ENCODE results near the gene FOXP1. TPM values are rescaled to one million over a fixed set of nuclear protein-coding genes. Genes with fewer than 3 reads are reported as not detected.
A peak's percentile ranks its signal among the peaks of the same experiment; 100 is the strongest.

Gene FOXP1
- total and polyA plus RNA-seq, 2 of the 13 experiments (the other 11 are each of a cell fraction or from before 2014, with no cell fraction given), result 40.4 to 59.0 TPM

DNA sequence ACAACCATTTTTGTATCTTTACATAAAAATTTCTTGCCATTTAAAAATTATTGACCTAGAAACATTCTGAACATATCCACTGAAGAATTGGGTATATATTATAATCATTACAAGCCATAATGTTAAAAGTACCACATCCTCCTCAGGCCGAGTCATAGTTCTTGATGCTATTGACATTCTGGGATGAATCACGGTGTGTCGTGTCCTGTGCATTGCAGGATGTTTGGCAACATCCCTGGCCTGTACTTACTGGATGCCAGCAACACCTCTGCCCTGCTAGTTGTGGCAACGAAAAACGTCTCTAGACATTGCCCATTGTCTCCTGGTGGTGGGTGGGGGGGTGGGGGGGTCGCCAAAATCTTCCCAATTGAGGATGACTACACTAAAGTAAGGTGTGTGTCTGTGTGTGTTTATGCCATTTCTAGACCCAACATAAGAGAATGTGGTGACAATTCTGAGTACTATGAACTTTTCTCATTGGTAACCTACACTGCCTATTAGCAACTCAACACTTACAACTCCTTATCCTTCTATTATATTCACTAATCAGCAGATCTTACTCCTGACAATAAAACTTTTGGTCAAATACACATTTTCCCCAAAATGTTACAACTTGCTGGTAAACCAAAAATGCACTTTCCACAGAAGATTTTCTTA lies 471.6 kb downstream of the FOXP1 start (continued):
- TF ChIP-seq RFX1 (IDR thresholded peaks at IDR 0.05) (no peak), FOXP1 (IDR thresholded peaks at IDR 0.05) (no peak), FOXP1 (CRISPR knock-in tag; IDR thresholded peaks at IDR 0.05) (0 out of 2 replicates have a peak, but pooled peaks have one; percentile 12), ZNF354B (CRISPR knock-in tag; IDR thresholded peaks at IDR 0.05) (no peak), SOX13 (IDR thresholded peaks at IDR 0.05) (no peak), SOX13 (CRISPR knock-in tag; conservative IDR thresholded peaks at IDR 0.05 in 1 of 2, IDR thresholded peaks at IDR 0.05 in 1 of 2) (no peak), SIN3A (IDR thresholded peaks at IDR 0.05; ENCODE audit: borderline replicate concordance, low read depth, low read length) (no peak), NFRKB (IDR thresholded peaks at IDR 0.05) (no peak), PITX1 (CRISPR knock-in tag; IDR thresholded peaks at IDR 0.05) (no peak), ZNF724P (CRISPR knock-in tag; IDR thresholded peaks at IDR 0.05; ENCODE audit: borderline replicate concordance) (no peak), AGO1 (IDR thresholded peaks at IDR 0.05; ENCODE audit: low read depth, low read length, poor library complexity, severe bottlenecking) (no peak), CEBPB (IDR thresholded peaks at IDR 0.05; ENCODE audit: borderline replicate concordance, low read depth, low read length) (peak; percentile 64; the same call in 1 of the 2 replicates), FOSL2 (CRISPR knock-in tag; IDR thresholded peaks at IDR 0.05) (peak; percentile 89), XRCC5 (optimal IDR thresholded peaks at IDR 0.05; ENCODE audit: low read length) (no peak), ARNTL (CRISPR knock-in tag; IDR thresholded peaks at IDR 0.05) (no peak), FOXA1 (IDR thresholded peaks at IDR 0.05) (no peak), FOXA1 (CRISPR knock-in tag; IDR thresholded peaks at IDR 0.05) (peak; percentile 69; the same call in 1 of the 2 replicates), TSC22D2 (CRISPR knock-in tag; IDR thresholded peaks at IDR 0.05; ENCODE audit: borderline replicate concordance) (no peak)
- TF ChIP-seq, protein P1, sequence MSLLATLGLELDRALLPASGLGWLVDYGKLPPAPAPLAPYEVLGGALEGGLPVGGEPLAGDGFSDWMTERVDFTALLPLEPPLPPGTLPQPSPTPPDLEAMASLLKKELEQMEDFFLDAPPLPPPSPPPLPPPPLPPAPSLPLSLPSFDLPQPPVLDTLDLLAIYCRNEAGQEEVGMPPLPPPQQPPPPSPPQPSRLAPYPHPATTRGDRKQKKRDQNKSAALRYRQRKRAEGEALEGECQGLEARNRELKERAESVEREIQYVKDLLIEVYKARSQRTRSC (CRISPR knock-in tag; IDR thresholded peaks at IDR 0.05; ENCODE audit: low read depth), result no peak
- TF ChIP-seq, protein P2, sequence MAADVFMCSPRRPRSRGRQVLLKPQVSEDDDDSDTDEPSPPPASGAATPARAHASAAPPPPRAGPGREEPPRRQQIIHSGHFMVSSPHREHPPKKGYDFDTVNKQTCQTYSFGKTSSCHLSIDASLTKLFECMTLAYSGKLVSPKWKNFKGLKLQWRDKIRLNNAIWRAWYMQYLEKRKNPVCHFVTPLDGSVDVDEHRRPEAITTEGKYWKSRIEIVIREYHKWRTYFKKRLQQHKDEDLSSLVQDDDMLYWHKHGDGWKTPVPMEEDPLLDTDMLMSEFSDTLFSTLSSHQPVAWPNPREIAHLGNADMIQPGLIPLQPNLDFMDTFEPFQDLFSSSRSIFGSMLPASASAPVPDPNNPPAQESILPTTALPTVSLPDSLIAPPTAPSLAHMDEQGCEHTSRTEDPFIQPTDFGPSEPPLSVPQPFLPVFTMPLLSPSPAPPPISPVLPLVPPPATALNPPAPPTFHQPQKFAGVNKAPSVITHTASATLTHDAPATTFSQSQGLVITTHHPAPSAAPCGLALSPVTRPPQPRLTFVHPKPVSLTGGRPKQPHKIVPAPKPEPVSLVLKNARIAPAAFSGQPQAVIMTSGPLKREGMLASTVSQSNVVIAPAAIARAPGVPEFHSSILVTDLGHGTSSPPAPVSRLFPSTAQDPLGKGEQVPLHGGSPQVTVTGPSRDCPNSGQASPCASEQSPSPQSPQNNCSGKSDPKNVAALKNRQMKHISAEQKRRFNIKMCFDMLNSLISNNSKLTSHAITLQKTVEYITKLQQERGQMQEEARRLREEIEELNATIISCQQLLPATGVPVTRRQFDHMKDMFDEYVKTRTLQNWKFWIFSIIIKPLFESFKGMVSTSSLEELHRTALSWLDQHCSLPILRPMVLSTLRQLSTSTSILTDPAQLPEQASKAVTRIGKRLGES (CRISPR knock-in tag; IDR thresholded peaks at IDR 0.05; ENCODE audit: borderline replicate concordance), result no peak
- TF ChIP-seq, protein P3, sequence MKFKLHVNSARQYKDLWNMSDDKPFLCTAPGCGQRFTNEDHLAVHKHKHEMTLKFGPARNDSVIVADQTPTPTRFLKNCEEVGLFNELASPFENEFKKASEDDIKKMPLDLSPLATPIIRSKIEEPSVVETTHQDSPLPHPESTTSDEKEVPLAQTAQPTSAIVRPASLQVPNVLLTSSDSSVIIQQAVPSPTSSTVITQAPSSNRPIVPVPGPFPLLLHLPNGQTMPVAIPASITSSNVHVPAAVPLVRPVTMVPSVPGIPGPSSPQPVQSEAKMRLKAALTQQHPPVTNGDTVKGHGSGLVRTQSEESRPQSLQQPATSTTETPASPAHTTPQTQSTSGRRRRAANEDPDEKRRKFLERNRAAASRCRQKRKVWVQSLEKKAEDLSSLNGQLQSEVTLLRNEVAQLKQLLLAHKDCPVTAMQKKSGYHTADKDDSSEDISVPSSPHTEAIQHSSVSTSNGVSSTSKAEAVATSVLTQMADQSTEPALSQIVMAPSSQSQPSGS (CRISPR knock-in tag; IDR thresholded peaks at IDR 0.05), result no peak
- TF ChIP-seq, protein P4, sequence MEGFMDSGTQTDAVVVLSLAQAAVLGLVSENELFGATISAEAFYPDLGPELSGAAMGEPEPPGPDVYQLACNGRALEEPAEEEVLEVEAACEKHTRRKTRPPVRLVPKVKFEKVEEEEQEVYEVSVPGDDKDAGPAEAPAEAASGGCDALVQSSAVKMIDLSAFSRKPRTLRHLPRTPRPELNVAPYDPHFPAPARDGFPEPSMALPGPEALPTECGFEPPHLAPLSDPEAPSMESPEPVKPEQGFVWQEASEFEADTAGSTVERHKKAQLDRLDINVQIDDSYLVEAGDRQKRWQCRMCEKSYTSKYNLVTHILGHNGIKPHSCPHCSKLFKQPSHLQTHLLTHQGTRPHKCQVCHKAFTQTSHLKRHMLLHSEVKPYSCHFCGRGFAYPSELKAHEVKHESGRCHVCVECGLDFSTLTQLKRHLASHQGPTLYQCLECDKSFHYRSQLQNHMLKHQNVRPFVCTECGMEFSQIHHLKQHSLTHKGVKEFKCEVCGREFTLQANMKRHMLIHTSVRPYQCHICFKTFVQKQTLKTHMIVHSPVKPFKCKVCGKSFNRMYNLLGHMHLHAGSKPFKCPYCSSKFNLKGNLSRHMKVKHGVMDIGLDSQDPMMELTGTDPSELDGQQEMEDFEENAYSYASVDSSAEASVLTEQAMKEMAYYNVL (CRISPR knock-in tag; IDR thresholded peaks at IDR 0.05; ENCODE audit: borderline replicate concordance), result no peak
- TF ChIP-seq, protein P5, sequence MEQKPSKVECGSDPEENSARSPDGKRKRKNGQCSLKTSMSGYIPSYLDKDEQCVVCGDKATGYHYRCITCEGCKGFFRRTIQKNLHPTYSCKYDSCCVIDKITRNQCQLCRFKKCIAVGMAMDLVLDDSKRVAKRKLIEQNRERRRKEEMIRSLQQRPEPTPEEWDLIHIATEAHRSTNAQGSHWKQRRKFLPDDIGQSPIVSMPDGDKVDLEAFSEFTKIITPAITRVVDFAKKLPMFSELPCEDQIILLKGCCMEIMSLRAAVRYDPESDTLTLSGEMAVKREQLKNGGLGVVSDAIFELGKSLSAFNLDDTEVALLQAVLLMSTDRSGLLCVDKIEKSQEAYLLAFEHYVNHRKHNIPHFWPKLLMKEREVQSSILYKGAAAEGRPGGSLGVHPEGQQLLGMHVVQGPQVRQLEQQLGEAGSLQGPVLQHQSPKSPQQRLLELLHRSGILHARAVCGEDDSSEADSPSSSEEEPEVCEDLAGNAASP (CRISPR knock-in tag; IDR thresholded peaks at IDR 0.05; ENCODE audit: borderline replicate concordance), result no peak
